Endodermal cell (in vitro differentiated cells): ENCODE results near the gene BATF3. TPM values are rescaled to one million over a fixed set of nuclear protein-coding genes. Genes with fewer than 3 reads are reported as not detected.
A peak's percentile ranks its signal among the peaks of the same experiment; 100 is the strongest.

Source experiments
- DNase-seq: peaks from one replicate; pipeline ENCODE4 v3.0.0-alpha.2; 2017
- H3K27ac ChIP-seq: 2 replicates; pipeline ENCODE4 v1.5.1; 2013; ENCODE audit warnings: mild to moderate bottlenecking, low read depth, low read length, moderate library complexity
- H3K27me3 ChIP-seq: 2 replicates; pipeline ENCODE4 v1.6.1; 2013; ENCODE audit warnings: mild to moderate bottlenecking, low read length, moderate library complexity; ENCODE audit not compliant: insufficient read depth, control insufficient read depth, poor library complexity, severe bottlenecking
- H3K36me3 ChIP-seq: 2 replicates; pipeline ENCODE4 v1.7.0; 2013; ENCODE audit warnings: mild to moderate bottlenecking, low read length, moderate library complexity; ENCODE audit not compliant: control insufficient read depth, insufficient read depth
- H3K4me1 ChIP-seq: one replicate; pipeline ENCODE4 v1.7.0; 2013; ENCODE audit warnings: low read length; ENCODE audit not compliant: control insufficient read depth, insufficient read depth
- H3K4me3 ChIP-seq: 2 replicates; pipeline ENCODE4 v1.5.1; 2013; ENCODE audit warnings: mild to moderate bottlenecking, low read length, moderate library complexity
- H3K9ac ChIP-seq: 2 replicates; pipeline ENCODE4 v1.6.1; 2013; ENCODE audit warnings: mild to moderate bottlenecking, low read length, moderate library complexity; ENCODE audit not compliant: poor library complexity, severe bottlenecking; ENCODE audit errors: extremely low read depth
- H3K9me3 ChIP-seq: 2 replicates; pipeline ENCODE4 v1.6.1; 2013; ENCODE audit warnings: mild to moderate bottlenecking, low read length, moderate library complexity; ENCODE audit not compliant: control insufficient read depth
- H3K27ac Mint-ChIP-seq: 2 replicates; pipeline ENCODE4 v1.8.0; 2020; ENCODE audit warnings: mixed read lengths
- H3K27me3 Mint-ChIP-seq: 2 replicates; pipeline ENCODE4 v1.8.0; 2021; ENCODE audit warnings: mild to moderate bottlenecking, mixed read lengths; ENCODE audit not compliant: insufficient read depth
- H3K36me3 Mint-ChIP-seq: 2 replicates; pipeline ENCODE4 v1.8.0; 2020; ENCODE audit warnings: low read depth, mixed read lengths
- H3K4me1 Mint-ChIP-seq: 2 replicates; pipeline ENCODE4 v1.8.0; 2020; ENCODE audit warnings: mixed read lengths
- H3K4me3 Mint-ChIP-seq: 2 replicates; pipeline ENCODE4 v1.8.0; 2020; ENCODE audit warnings: mild to moderate bottlenecking, moderate library complexity, mixed read lengths
- H3K9me3 Mint-ChIP-seq: 2 replicates; pipeline ENCODE4 v1.8.0; 2020; ENCODE audit warnings: mild to moderate bottlenecking, mixed read lengths
- CTCF ChIP-seq: fragments of 200-600 bp; sonication (generic); conservative IDR thresholded peaks from 2 replicates; pipeline ENCODE4 v1.5.0; 2021; ENCODE audit warnings: antibody characterized with exemption, mild to moderate bottlenecking
- WGBS, 2 experiments: methylation state at CpG; one replicate each; pipeline versions ENCODE4 v1.1.5 to v1.1.7; 2013; ENCODE audit warnings: missing lambda C conversion rate in 2 of 2, mixed read lengths in 1 of 2; ENCODE audit not compliant: insufficient coverage in 1 of 2, insufficient read length in 1 of 2; 5-methylcytosine and 5-hydroxymethylcytosine counted together
- total RNA-seq, 2 donors: library from RNA; stranded (reverse); fragmentation: NEBNext Ultra II Directional in 1 of 2; extraction: Animal tissue kit (Norgen Biotek cat#: 25700) in 1 of 2; gene quantifications; 2 replicates in 1 of 2; 3 replicates in 1 of 2; pipeline ENCODE4 v1.2.1, GENCODE V29; 2021

The BATF3 gene
- total RNA-seq, 2 donors from 2014 or later: 1.5 to 4.0 TPM

GRCh38 chr1:212668477-212668876 is 31.2 kb downstream of the BATF3 start:
- Histone ChIP-seq H3K27ac (no peak overlapping the region), H3K9me3 (no peaks in the 10 kb centered on the region), H3K27me3 (no peaks in the 10 kb centered on the region), H3K4me1 (peaks cover 33% of the 10 kb centered on the region), H3K4me3 (no peak overlapping the region), H3K9ac (no peak overlapping the region), H3K36me3 (no peaks in the 10 kb centered on the region)
- H3K27ac Mint-ChIP-seq: no peak overlapping the region
- no peak for TF ChIP-seq CTCF
- 80 to 96% methylated on average over 4 to 5 of the region's 5 CpGs for WGBS, 2 experiments
- H3K9me3 Mint-ChIP-seq: no peaks in the 10 kb centered on the region
- DNase-seq: peak; percentile 24
- H3K27me3 Mint-ChIP-seq: peaks cover 18% of the 10 kb centered on the region
- H3K4me1 Mint-ChIP-seq: peaks cover 44% of the 10 kb centered on the region
- no peaks in the 10 kb centered on the region for H3K36me3 Mint-ChIP-seq
- no peak overlapping the region for H3K4me3 Mint-ChIP-seq

- H3K9ac ChIP-seq: peak overlapping the region; percentile 12
- no peak overlapping the region for H3K4me3 Mint-ChIP-seq
- H3K4me1 Mint-ChIP-seq: peaks cover 43% of the 10 kb centered on the region
- 78 to 83% methylated on average over 6 to 9 of the region's 9 CpGs for WGBS, 2 experiments
- TF ChIP-seq CTCF: no peak
- H3K27ac Mint-ChIP-seq: peak overlapping the region; percentile 38
- no peaks in the 10 kb centered on the region for H3K27me3 ChIP-seq
- peaks cover 33% of the 10 kb centered on the region for H3K4me1 ChIP-seq
- H3K27me3 Mint-ChIP-seq: peaks cover 19% of the 10 kb centered on the region
- peak overlapping the region; percentile 60 for H3K27ac ChIP-seq
- H3K4me3 ChIP-seq: no peak overlapping the region
- H3K9me3 ChIP-seq: no peaks in the 10 kb centered on the region
- no peaks in the 10 kb centered on the region for H3K36me3 Mint-ChIP-seq
- peak; percentile 78 for DNase-seq
- no peaks in the 10 kb centered on the region for H3K36me3 ChIP-seq
- H3K9me3 Mint-ChIP-seq: no peaks in the 10 kb centered on the region
Observed at GRCh38 chr1:212667223-212668139, 32.2 kb downstream of the BATF3 start.

GRCh38 chr1:212666116-212666775 is 33.4 kb downstream of the BATF3 start:
- no peak overlapping the region for H3K27ac Mint-ChIP-seq
- DNase-seq: peak; percentile 52
- H3K4me1 Mint-ChIP-seq: peaks cover 34% of the 10 kb centered on the region
- H3K4me3 ChIP-seq: no peak overlapping the region
- peaks cover 25% of the 10 kb centered on the region for H3K27me3 Mint-ChIP-seq
- H3K27ac ChIP-seq: no peak overlapping the region
- no peak for TF ChIP-seq CTCF
- H3K36me3 Mint-ChIP-seq: no peaks in the 10 kb centered on the region
- 72 to 83% methylated on average over 7 to 10 of the region's 10 CpGs for WGBS, 2 experiments
- H3K36me3 ChIP-seq: no peaks in the 10 kb centered on the region
- H3K27me3 ChIP-seq: no peaks in the 10 kb centered on the region
- peaks cover 25% of the 10 kb centered on the region for H3K4me1 ChIP-seq
- H3K9ac ChIP-seq: no peak overlapping the region
- H3K4me3 Mint-ChIP-seq: peak overlapping the region; percentile 68
- no peaks in the 10 kb centered on the region for H3K9me3 Mint-ChIP-seq
- H3K9me3 ChIP-seq: no peaks in the 10 kb centered on the region
